HG03521 (cell line): ENCODE results near the gene CLIP3.
A peak's percentile ranks its signal among the peaks of the same experiment; 100 is the strongest.

Experiments used
- ATAC-seq: cut with Tn5 transposase; IDR thresholded peaks from one replicate; pipeline ENCODE4 v1.9.1; 2021; ENCODE audit warnings: mild to moderate bottlenecking, moderate library complexity; ENCODE audit not compliant: unreplicated experiment

CLIP3 gene

DNA sequence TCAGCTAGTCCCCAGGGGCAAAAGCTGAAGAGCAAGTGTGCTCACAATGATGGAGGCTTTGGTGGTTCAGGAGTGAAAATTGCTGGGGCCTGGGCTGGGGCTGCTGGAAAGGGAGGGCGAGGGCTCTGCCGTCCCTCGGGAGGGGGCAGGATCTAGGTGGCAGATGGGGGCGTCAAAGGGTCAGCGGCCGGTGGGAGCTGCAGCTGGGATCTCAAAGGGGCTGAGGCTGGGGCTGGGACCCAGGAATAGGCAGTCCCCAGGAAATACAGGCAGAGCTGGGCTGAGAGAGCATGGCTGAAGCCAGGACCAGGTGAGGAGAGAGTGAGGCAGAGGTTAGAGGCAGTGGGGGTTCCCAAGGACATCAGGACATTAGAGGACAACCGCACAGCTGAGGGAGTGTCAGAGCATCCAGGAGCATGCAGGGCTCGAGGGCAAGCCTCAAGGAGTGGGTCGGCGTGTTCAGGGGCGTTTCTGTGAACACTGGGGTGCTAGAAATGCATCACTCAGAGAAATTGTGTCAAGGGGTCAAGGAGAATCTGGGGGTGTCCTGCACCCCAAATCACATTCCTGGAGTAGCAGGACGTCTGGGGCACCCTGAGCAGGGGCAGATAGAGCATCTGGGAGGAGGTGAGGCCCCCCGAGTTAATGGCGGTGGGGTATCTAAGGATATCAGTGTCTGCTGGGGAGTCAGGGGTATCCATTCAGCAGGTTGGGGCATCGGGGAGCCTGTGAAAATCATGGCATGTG lies 22.9 kb downstream of the CLIP3 start:
- no peak for ATAC-seq

DNA sequence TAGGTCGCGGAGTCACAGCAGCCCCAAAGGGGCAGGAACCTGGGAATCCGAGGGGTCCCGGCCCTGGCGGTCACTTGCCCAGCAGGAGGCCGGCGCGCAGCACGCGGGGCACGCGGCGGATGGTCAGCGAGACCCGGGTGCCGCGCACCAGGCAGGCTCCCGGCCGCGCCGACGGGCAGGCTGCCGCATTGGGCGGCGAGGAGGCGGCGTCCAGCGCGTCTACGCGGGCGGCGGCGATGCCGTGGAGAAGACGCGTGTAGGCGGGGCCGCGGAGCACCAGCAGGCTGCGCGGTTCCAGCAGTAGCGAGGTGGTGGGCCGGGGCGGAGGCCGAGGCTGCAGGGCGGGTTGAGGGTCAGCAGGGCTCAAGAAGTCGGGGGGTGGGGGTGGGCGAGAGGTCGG lies 23.5 kb downstream of the CLIP3 start:
- ATAC-seq, result no peak

DNA sequence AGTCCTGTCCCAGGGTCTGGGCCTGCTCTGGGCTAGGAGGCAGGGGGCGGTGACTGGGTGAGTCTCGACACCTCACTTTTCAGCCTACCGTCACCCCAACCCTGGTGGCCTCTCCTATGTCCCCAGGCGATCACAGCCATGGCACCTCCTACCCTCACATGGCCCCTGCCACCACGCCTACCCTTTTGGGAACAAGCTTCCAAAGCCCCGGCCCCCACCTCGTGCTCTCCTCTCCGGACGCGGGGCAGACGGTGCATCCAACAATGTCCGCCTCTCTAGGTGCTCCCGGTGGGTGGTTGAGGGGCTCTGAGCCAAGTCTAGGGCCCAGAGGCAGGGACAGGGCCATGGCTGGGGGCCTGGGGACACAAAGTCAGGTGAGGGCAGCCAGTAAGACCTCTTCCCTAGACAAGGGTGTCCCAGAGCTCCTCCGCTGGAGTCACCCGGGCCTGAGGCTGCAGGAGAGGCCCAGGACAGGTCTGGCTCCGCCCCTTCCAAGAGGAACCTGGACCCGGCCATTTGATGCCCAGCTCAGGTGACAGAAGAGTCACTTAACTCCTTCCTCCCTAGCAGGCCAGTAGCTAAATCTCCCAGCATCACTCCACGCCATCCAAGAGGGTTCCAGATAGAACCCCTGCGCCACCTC lies 24.2 kb downstream of the CLIP3 start, which contains the start of gene SYNE4:
SYNE4 (minus strand) TSS at position 478 of the 643 bp plus-strand sequence; CDS start at position 346, 132 bp downstream.
- no peak for ATAC-seq

DNA sequence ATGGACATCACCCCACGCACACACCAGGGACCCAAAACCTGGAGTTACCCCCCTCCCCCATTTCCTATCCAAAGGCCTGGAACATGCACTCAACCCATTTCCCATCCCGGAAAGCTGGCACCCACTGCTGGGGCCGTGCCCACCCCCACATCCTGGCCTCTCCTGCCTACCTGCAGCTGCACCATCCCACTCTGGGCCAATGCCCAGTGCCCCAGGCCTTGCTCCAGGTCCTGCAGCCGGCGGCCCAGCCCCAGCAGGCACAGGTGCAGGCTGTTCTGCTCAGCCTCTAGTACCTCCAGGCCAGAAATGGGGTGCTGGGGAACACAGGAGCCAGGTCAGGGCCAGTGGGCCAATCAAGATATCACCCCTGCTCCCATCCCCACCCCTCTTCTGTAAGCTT lies 25.7 kb downstream of the CLIP3 start:
- no peak for ATAC-seq

DNA sequence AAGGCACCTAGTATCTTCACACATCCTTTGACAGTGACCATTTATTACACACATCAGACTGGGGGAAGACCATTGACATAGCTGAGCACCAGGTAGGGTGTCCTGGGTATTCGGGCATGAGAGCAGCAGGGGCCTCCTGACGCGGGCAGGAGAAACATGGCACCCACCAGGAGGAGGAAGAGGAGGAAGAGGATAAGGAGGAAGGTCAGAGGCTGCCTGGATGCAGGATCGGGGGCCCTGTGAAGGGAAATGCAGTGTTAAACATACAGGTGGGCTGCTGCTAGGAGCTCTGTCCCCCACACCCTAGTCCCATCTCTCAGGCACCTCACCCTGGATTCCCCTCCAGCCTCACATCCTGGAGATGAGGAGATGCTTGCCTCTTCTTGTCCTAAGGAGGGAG lies 29.4 kb downstream of the CLIP3 start:
- ATAC-seq, result no peak

DNA sequence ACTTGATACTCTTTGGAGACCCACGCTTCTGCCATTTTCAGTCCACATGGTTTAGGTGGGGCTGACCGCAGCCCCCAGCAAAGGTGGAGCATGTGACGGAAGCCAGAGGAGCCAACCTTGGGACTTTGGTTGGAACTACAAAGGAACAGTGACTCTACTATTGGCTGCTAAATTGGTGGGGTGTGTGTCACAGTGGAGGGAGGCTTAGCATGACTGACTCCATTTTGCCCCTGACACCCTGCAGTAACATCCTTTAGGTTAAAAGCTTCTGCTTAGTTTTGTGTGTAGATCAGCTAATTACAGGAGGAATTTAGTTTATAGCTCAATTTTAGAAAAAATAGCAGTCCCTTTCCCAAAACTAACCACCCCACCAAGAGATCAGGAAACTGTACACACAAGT lies 31.1 kb downstream of the CLIP3 start:
- no peak for ATAC-seq

DNA sequence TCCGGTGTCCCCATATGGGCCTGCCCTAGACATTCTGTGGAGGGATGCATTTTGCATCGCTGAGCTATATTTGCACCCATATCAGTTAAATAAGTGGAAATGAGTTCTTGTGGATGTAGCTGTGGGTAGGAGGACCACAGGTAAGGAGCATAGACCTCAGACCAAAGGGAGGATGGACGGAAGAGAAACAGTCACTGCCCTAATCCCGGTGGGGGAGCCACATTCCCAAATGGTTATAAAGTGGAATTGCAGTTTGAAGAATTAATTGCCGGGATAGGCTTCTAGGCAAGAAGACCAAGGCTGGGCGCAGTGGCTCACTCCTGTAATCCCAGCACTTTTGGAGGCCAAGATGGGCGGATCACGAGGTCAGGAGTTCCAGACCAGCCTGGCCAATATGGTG lies 35.9 kb downstream of the CLIP3 start:
- no peak for ATAC-seq

DNA sequence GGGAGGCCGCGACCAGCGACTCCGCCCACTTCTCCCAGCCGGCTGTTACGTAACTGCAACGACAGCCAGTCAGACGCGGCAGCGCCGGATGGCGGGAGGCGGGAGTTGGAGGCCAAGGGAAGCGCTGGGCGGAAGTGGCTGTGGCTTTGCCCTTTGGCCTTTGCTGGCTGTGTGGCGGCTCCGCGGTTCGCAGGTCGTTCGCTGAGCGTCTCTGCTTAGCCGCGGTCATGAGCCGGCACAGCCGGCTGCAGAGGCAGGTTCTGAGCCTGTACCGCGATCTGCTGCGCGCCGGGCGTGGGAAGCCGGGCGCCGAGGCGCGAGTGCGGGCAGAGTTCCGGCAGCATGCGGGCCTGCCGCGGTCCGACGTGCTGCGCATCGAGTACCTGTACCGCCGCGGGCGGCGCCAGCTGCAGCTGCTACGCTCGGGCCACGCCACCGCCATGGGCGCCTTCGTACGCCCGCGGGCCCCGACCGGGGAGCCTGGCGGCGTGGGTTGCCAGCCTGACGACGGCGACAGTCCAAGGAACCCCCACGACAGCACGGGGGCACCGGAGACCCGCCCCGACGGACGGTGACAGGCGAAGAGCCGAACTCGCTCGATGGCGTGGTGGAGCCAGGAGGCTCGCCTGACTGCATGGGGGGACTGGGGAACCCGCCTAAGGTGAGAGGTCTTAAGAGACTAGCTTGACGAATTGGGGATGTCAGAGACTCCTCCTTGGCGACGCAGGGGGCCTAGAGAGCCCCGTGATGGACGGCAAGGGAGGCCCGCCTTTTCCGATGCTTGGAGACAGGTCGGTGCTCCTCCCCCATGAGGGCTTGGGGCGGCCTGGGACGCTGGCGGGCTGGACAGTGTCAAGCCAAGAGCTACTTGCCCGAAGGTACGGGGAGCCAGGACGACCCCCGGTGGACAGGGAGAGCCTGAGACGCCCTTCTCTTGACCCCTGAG lies 37.4 kb downstream of the CLIP3 start, which contains the start of gene SDHAF1:
SDHAF1 (plus strand) TSS at position 141 of the 946 bp plus-strand sequence; CDS start at position 228, 87 bp downstream.
- ATAC-seq, result peak; percentile 86

DNA sequence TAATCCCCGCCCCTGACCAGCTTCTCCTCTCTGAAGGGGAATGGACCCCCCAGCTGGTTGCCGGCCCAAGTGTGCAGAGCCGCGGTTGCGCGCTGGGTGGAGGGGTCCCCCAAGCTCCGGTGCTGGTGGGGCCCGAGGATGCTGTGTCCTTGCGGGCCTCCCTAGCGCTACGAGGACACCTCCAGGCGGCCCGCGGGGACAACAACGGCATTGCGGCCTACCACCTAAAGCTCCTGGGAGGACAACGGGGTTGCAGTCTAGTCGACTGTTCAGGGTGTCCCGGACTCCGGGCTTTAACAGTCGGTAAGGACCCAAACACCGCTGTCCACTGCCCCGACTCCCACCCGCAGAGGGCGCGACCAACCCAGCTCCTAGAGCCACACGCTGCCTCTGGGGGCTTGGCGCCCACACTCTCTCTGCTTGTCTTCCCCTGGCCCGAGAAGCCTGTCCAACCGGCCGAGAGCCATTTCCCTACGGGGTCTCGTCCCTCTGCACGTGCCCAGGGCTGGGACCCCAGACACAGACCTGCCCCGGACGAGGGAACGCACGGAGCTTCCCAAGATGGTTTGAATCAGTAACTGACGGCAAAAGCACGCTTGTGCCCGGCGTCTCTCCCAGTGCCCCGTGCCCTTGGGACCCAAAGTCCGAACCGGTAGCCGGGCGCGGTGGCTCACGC lies 38.6 kb downstream of the CLIP3 start:
- ATAC-seq, result no peak

DNA sequence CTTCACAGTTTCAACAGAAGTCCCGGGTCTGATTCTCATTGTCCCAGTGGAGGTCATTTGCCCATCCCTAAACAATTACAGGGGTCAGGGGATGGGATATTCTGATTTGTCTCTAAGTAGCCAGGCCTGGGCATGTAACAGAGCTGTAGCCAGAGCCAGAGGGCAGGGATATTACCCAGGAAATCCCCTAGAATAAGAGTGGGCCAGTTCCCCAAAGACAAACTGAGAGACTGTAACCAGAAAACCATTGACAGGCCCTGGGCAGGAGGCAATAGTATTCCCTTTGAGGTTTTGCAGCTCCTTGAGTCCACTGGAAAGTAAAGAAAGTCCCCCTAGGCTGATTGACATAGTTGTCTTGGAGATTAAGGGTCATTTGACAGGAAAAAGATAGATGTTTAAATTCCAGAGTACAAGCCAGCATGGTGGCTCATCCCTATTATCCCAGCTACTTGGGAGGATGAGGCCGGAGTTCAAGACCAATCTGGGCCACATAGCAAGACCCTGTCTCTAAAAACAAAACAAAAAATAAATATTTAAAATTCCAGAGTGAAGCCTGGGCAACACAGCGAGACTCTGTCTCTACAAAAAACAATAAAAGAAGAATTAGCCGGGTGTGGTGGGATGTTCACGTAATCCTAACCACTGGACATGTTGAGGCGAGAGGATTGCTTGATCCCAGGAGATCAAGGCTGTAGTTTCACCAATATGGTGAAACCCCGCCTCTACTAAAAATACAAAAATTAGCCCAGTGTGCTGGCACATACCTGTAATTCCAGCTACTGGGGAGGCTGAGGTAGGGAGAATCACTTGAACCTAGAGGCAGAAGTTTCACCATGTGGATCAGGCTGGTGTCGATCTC lies 39.5 kb downstream of the CLIP3 start:
- no peak for ATAC-seq

DNA sequence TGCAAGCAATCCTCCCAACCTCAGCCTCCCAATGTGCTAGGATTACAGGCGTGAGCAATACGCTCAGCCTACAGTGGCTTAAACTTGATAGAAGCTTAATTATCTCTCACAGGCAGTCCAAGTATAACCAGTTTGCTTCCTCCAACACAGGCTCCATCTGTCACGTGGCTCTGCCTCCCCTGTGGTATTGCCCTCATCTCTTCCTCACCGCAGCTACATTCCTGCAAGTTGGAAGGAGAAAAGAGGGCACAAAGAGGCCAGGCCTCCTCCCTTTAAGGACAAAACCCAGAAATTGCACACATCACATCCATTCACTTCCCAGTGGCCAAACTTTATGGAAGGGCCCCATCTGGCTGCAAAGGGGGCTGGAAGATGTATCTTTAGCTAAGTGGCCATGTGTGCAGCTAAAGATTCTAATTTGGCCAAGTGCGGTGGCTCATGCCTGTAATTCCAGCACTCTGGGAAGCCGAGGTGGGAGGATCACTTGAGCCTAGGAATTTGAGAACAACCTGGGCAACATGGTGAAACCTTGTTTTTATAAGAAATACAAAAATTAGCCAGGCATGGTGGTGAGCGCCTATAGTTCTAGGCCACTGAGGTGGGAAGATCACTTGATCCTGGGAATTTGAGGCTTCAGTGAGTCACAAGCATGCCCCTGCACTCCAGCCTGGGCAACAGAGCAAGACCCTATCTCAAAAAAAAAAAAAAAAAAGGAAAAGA lies 40.8 kb downstream of the CLIP3 start:
- no peak for ATAC-seq

DNA sequence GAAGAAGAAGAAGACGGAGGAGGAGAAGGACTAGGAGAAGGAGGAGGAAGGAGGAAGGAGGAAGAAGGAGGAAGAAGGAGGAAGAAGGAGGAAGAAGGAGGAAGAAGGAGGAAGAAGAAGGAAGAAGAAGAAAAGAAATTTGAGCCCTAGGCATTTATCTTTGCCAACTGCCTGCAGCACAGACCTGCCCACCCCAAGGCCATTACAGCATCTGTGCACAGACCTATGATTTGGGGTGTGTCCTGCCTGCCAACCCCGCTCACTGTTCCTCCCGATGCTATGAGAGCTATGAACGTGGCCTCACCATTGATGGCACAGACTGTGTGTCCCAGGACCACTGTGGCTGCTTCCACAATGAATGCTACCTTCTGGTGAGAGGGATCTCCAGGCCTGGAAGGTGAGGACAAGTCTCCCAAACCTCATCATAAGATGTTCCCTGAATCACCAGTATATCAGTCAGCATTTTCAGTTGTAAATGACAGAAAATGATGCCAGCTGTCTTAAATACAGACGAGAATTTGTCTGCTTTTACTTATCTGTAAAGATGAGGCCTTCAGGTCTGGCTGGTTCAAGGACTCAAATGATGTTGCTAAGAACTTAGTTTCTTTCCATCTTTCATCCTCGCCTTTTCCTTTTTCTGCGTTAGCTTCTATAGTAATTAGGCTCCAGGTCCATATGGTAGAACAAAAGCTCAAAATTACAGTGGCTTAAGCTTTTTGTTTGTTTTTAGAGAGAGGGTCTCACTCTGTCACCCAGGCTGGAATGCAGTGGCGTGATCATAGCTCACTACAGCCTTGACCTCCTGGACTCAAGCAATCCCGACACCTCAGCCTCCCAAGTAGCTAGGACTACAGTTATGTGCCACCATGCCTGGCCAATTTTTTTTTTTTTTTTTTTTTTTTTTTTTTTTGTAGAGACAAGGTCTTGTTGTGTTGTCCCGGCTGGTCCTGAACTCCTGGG lies 41.6 kb downstream of the CLIP3 start:
- ATAC-seq, result no peak

DNA sequence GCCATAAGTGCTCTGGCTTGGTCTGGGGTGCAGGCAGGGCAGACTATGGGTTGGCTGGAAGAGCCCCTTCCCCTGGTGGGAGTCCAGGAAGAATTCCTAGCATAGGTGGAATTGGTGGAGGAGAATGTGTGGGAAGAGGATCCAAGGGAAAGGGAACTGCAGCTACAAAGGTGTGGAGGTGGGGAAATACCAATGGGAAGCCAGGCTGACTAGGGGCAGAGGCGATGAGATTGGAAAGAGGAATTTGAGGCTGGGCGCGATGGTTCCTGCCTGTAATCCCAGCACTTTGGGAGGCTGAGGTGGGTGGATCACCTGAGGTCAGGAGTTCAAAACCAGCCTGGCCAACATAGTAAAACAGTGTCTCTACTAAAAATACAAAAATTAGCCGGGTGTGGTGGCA lies 42.5 kb downstream of the CLIP3 start:
- no peak for ATAC-seq

DNA sequence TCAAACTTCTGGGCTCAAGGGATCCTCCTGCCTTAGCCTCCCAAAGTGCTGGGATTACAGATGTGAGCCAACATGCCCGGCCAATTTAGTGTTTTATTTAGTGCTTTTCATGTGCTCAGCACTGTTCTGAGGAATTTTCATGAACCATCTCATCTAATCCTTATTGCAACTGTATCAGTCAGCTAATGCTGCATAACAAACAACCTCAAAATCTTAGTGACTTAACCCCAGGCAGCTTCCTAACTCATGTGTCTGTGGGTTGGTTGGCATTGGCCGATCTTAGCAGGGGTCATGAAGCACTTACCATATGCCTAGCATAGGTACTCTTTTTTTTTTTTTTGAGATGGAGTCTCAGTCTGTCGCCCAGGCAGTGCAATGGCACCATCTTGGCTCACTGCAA lies 43.8 kb downstream of the CLIP3 start:
- ATAC-seq, result no peak

DNA sequence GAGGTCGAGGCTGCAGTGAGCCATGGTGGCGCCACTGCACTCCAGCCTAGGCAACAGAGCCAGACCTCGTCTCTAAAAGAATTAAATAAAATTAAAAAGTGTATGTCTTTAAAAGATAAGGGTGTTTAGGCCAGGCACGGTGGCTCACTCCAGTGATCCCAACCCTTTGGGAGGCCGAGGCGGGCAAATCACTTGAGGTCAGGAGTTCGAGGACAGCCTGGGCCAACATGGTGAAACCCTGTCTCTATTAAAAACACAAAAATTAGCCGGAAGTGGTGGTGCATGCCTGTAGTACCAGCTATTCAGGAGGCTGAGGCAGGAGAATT lies 45.1 kb downstream of the CLIP3 start:
- no peak for ATAC-seq

DNA sequence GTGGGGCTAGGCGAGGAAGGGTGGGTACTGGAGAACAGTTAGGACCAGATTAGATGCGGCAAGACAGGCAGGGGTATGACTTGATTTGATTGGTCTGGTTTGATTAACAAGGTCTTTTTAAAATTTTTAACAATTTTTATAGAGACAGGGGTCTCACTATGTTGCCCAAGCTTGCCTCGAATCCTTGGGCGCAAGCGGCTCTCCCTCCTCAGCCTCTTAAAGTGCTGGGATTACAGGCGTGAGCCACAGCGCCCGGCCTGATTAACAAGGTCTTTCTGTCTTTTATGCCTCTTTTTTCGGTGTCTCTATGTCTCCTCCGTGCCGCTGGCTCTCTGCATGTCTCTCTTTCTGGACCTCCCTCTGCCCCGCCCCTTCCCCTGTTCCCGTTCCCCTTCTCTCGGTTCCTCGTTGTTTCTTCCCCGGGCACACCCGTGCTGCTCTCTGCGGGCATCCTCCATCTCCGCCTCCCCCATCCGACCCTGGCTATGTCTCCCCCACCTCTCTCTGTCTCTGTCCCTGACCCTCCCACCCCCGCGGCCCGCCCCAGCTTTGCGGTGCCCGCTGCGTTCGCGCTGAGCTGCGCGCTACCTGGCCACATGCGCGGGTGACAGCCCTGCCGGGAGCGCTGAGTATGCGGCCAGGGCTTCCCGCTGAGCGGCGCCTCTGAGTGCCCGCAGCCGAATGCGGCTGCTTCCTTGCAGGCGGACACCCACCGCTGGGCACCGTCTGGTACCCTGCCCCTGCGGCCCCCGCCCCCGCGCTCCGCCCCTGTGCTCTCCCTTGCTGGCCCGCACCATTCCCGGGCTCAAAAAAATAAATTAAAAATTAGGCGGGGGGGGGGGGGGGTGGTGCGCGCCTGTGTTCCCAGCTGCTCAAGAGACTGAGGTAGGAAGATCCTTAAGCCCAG lies 45.8 kb downstream of the CLIP3 start:
- ATAC-seq, result no peak

DNA sequence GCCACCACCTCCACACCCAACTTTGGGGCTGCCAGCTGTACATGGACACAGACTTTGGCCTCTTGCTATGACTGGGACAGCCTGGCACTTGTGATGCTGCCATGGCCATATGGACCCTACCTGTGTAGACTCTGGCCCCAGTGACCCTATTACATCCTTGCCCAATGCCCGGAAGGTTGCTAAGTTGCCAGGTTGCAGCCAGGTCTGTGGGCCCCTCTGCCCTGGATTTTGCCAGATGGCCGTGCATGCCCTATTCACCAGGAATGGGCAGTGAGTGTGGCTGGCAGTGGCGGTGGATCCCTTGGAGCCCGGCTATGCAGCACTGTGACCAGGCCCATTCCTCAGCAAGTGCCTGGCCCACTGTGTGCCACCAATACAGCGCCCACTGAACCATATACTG lies 46.6 kb downstream of the CLIP3 start:
- no peak for ATAC-seq
